ENCODE measurements around the gene PHC2.

The PHC2 gene

GRCh38 chr1:33396188-33397124 is 34.4 kb downstream of the PHC2 start:
- TF ChIP-seq USF1 (IDR thresholded peaks at IDR 0.05) (no peak), NFIC (IDR thresholded peaks at IDR 0.05) (no peak), CEBPB (IDR thresholded peaks at IDR 0.05) (no peak), FOXM1 (IDR thresholded peaks at IDR 0.05; ENCODE audit: borderline replicate concordance, low read depth) (no peak), TAF1 (IDR thresholded peaks at IDR 0.05; ENCODE audit: low read depth) (no peak)
- TF ChIP-seq, protein P1, sequence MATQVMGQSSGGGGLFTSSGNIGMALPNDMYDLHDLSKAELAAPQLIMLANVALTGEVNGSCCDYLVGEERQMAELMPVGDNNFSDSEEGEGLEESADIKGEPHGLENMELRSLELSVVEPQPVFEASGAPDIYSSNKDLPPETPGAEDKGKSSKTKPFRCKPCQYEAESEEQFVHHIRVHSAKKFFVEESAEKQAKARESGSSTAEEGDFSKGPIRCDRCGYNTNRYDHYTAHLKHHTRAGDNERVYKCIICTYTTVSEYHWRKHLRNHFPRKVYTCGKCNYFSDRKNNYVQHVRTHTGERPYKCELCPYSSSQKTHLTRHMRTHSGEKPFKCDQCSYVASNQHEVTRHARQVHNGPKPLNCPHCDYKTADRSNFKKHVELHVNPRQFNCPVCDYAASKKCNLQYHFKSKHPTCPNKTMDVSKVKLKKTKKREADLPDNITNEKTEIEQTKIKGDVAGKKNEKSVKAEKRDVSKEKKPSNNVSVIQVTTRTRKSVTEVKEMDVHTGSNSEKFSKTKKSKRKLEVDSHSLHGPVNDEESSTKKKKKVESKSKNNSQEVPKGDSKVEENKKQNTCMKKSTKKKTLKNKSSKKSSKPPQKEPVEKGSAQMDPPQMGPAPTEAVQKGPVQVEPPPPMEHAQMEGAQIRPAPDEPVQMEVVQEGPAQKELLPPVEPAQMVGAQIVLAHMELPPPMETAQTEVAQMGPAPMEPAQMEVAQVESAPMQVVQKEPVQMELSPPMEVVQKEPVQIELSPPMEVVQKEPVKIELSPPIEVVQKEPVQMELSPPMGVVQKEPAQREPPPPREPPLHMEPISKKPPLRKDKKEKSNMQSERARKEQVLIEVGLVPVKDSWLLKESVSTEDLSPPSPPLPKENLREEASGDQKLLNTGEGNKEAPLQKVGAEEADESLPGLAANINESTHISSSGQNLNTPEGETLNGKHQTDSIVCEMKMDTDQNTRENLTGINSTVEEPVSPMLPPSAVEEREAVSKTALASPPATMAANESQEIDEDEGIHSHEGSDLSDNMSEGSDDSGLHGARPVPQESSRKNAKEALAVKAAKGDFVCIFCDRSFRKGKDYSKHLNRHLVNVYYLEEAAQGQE (IDR thresholded peaks at IDR 0.05; ENCODE audit: low read depth), result no peak
- TF ChIP-seq, protein P2, sequence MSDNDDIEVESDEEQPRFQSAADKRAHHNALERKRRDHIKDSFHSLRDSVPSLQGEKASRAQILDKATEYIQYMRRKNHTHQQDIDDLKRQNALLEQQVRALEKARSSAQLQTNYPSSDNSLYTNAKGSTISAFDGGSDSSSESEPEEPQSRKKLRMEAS (IDR thresholded peaks at IDR 0.05), result no peak

- no peak for TF ChIP-seq ZBTB7A (IDR thresholded peaks at IDR 0.05; ENCODE audit: low read depth)
- TF ChIP-seq NFIC (IDR thresholded peaks at IDR 0.05), result no peak
- no peak for TF ChIP-seq USF1 (IDR thresholded peaks at IDR 0.05)
- TF ChIP-seq, protein P2 (IDR thresholded peaks at IDR 0.05), result no peak
- TF ChIP-seq YY1 (IDR thresholded peaks at IDR 0.05; ENCODE audit: low read depth), result no peak
- no peak for TF ChIP-seq TCF12 (IDR thresholded peaks at IDR 0.05; ENCODE audit: low read depth)
- TF ChIP-seq CEBPB (IDR thresholded peaks at IDR 0.05), result no peak
- no peak for TF ChIP-seq CREB1 (IDR thresholded peaks at IDR 0.05; ENCODE audit: low read depth)
- no peak for TF ChIP-seq FOXM1 (IDR thresholded peaks at IDR 0.05; ENCODE audit: borderline replicate concordance, low read depth)
- TF ChIP-seq TEAD4 (IDR thresholded peaks at IDR 0.05), result no peak
- no peak for TF ChIP-seq EGR1 (IDR thresholded peaks at IDR 0.05)
- no peak for TF ChIP-seq RAD21 (IDR thresholded peaks at IDR 0.05; ENCODE audit: low read depth)
- TF ChIP-seq EP300 (IDR thresholded peaks at IDR 0.05; ENCODE audit: borderline replicate concordance), result no peak
- no peak for TF ChIP-seq TAF1 (IDR thresholded peaks at IDR 0.05; ENCODE audit: low read depth)
These were observed 36.1 kb downstream of the PHC2 start for GRCh38 chr1:33394770-33395169.

- TF ChIP-seq CEBPB (IDR thresholded peaks at IDR 0.05) (no peak), RAD21 (IDR thresholded peaks at IDR 0.05; ENCODE audit: low read depth) (no peak), TEAD4 (IDR thresholded peaks at IDR 0.05) (no peak), TCF12 (IDR thresholded peaks at IDR 0.05; ENCODE audit: low read depth) (no peak), ZBTB7A (IDR thresholded peaks at IDR 0.05; ENCODE audit: low read depth) (no peak), TAF1 (IDR thresholded peaks at IDR 0.05; ENCODE audit: low read depth) (no peak), EP300 (IDR thresholded peaks at IDR 0.05; ENCODE audit: borderline replicate concordance) (no peak), EGR1 (IDR thresholded peaks at IDR 0.05) (no peak)
- TF ChIP-seq, protein P1 (IDR thresholded peaks at IDR 0.05; ENCODE audit: low read depth), result no peak
- TF ChIP-seq, protein P2 (IDR thresholded peaks at IDR 0.05), result no peak
These were observed 36.9 kb downstream of the PHC2 start for GRCh38 chr1:33393991-33394390.

DNA sequence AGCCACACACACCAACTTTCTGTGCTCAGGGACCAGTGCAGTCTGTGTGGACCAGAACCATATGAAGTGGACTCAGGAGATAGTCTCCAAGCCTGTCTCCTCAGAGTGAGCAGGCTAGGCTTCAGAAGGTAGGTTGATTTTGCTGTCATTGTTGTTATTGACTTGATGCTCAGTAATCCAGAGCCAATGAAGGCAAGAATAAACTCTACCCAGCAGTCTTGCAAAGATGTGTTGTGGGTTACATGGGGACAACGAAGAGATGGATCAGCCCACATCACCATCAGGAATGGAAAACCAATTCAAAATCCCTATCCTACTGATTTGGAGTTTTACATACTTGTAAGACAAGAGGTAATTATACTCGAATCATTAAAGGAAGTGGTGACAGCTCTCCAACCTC is 37.4 kb downstream of the PHC2 start:
- TF ChIP-seq, protein P2 (IDR thresholded peaks at IDR 0.05), result no peak
- TF ChIP-seq CREB1 (IDR thresholded peaks at IDR 0.05; ENCODE audit: low read depth), result no peak
- TF ChIP-seq ZBTB7A (IDR thresholded peaks at IDR 0.05; ENCODE audit: low read depth), result no peak
- TF ChIP-seq CEBPB (IDR thresholded peaks at IDR 0.05), result no peak
- TF ChIP-seq NFIC (IDR thresholded peaks at IDR 0.05), result no peak
- TF ChIP-seq, protein P1 (IDR thresholded peaks at IDR 0.05; ENCODE audit: low read depth), result no peak
- no peak for TF ChIP-seq YY1 (IDR thresholded peaks at IDR 0.05; ENCODE audit: low read depth)
- TF ChIP-seq RAD21 (IDR thresholded peaks at IDR 0.05; ENCODE audit: low read depth), result no peak
- TF ChIP-seq FOXM1 (IDR thresholded peaks at IDR 0.05; ENCODE audit: borderline replicate concordance, low read depth), result no peak
- no peak for TF ChIP-seq USF1 (IDR thresholded peaks at IDR 0.05)
- no peak for TF ChIP-seq TAF1 (IDR thresholded peaks at IDR 0.05; ENCODE audit: low read depth)
- TF ChIP-seq EP300 (IDR thresholded peaks at IDR 0.05; ENCODE audit: borderline replicate concordance), result no peak
- TF ChIP-seq EGR1 (IDR thresholded peaks at IDR 0.05), result no peak
- TF ChIP-seq TCF12 (IDR thresholded peaks at IDR 0.05; ENCODE audit: low read depth), result no peak
- TF ChIP-seq TEAD4 (IDR thresholded peaks at IDR 0.05), result no peak
